ENCODE data around the gene MEX3B. TPM values are rescaled to one million over a fixed set of nuclear protein-coding genes. Genes with fewer than 3 reads are reported as not detected.
A peak's percentile ranks its signal among the peaks of the same experiment; 100 is the strongest.

The MEX3B gene
- total and polyA plus RNA-seq, 9 of the 15 experiments (the other 6 are each of a cell fraction or from before 2014, with no cell fraction given): 0.94 to 12.8 (median 3.6) TPM

DNA sequence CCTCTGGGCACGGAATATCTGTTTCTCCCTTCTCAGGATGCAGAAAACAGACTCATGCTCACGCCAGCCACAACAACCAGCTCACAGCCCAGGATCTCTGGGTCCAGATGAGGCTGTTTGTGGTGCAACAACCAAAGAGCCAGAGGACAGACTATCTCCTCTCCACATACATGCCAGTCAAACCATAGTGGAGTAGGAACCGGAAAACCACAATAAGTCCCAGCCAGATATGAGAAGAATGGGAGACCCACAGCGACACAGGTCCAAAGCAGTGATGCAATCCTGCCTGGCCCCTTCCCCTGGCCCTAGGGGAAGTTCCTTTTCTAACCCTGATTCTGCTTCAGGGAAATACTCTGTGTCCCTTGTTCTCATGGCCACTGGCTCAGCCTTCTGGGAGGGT is 27.6 kb downstream of the MEX3B start (continued):
- peak; percentile 79 for TF ChIP-seq EP300 (IDR thresholded peaks at IDR 0.05; ENCODE audit: low read length)
- TF ChIP-seq L3MBTL2 (IDR thresholded peaks at IDR 0.05): no peak
- TF ChIP-seq ETS2 (tag; IDR thresholded peaks at IDR 0.05; ENCODE audit: borderline replicate concordance, poor library complexity, severe bottlenecking): no peak
- no peak for TF ChIP-seq BACH1 (tag; IDR thresholded peaks at IDR 0.05)
- no peak for TF ChIP-seq CBX8 (IDR thresholded peaks at IDR 0.05; ENCODE audit: borderline replicate concordance, extremely low read depth, low read depth, low read length, poor library complexity, severe bottlenecking)
- TF ChIP-seq SMARCA4 (IDR thresholded peaks at IDR 0.05): peak; percentile 77
- no peak for TF ChIP-seq NCOA4 (IDR thresholded peaks at IDR 0.05; ENCODE audit: partially characterized antibody)
- TF ChIP-seq ETV1 (tag; conservative IDR thresholded peaks at IDR 0.05; ENCODE audit: low read depth): peak; percentile 76
- TF ChIP-seq ETV6 (IDR thresholded peaks at IDR 0.05; ENCODE audit: borderline replicate concordance in 1 of 2, low read depth in 2 of 2, low read length in 1 of 2): 0 out of 4 replicates have a peak, but pooled peaks of 1 of the 2 experiments have one; percentile 46
- no peak for TF ChIP-seq ETV6 (CRISPR knock-in tag; IDR thresholded peaks at IDR 0.05; ENCODE audit: borderline replicate concordance)
- no peak for TF ChIP-seq ERF (CRISPR knock-in tag; IDR thresholded peaks at IDR 0.05)
- peak; percentile 70 for TF ChIP-seq DPF2 (IDR thresholded peaks at IDR 0.05)
- no peak for TF ChIP-seq MCM7 (IDR thresholded peaks at IDR 0.05)
- peak; percentile 72; the same call in 1 of the 2 replicates for TF ChIP-seq ZNF584 (CRISPR knock-in tag; IDR thresholded peaks at IDR 0.05; ENCODE audit: low read depth)
- no peak for TF ChIP-seq POLR3G (IDR thresholded peaks at IDR 0.05; ENCODE audit: extremely low read depth, insufficient read length, insufficient replicate concordance)
- no peak for TF ChIP-seq ZNF175 (CRISPR knock-in tag; IDR thresholded peaks at IDR 0.05; ENCODE audit: low read depth)
- peak; percentile 63; the same call in 1 of the 2 replicates for TF ChIP-seq GABPB1 (CRISPR knock-in tag; IDR thresholded peaks at IDR 0.05)
- TF ChIP-seq SRSF9 (IDR thresholded peaks at IDR 0.05; ENCODE audit: borderline replicate concordance, low read depth, low read length): no peak
- TF ChIP-seq, protein P1, sequence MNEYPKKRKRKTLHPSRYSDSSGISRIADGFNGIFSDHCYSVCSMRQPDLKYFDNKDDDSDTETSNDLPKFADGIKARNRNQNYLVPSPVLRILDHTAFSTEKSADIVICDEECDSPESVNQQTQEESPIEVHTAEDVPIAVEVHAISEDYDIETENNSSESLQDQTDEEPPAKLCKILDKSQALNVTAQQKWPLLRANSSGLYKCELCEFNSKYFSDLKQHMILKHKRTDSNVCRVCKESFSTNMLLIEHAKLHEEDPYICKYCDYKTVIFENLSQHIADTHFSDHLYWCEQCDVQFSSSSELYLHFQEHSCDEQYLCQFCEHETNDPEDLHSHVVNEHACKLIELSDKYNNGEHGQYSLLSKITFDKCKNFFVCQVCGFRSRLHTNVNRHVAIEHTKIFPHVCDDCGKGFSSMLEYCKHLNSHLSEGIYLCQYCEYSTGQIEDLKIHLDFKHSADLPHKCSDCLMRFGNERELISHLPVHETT (CRISPR knock-in tag; conservative IDR thresholded peaks at IDR 0.05 in 1 of 2, IDR thresholded peaks at IDR 0.05 in 1 of 2): 0 out of 4 replicates have a peak, but pooled peaks of 1 of the 2 experiments have one; percentile 28
- TF ChIP-seq ARNT (IDR thresholded peaks at IDR 0.05): no peak
- TF ChIP-seq CAMTA2 (CRISPR knock-in tag; conservative IDR thresholded peaks at IDR 0.05): no peak
- TF ChIP-seq CBFA2T2 (conservative IDR thresholded peaks at IDR 0.05): peak; percentile 76
- TF ChIP-seq NCOA1 (IDR thresholded peaks at IDR 0.05; ENCODE audit: low read depth): peak; percentile 40; the same call in 1 of the 2 replicates
- no peak for TF ChIP-seq RHOXF2B (CRISPR knock-in tag; conservative IDR thresholded peaks at IDR 0.05)
- no peak for TF ChIP-seq ZNF224 (CRISPR knock-in tag; IDR thresholded peaks at IDR 0.05)
- TF ChIP-seq ZKSCAN1 (IDR thresholded peaks at IDR 0.05; ENCODE audit: low read depth, low read length): no peak
- TF ChIP-seq STAT5A (IDR thresholded peaks at IDR 0.05; ENCODE audit: borderline replicate concordance, low read length): peak; percentile 53; the same call in 1 of the 2 replicates
- TF ChIP-seq CBX3 (IDR thresholded peaks at IDR 0.05; ENCODE audit: borderline replicate concordance in 1 of 2, low read length in 2 of 2): no peak
- peak; percentile 24; the same call in 1 of the 2 replicates for TF ChIP-seq CREM (IDR thresholded peaks at IDR 0.05; ENCODE audit: low read depth)
- peak; percentile 91 for TF ChIP-seq TEAD4 (IDR thresholded peaks at IDR 0.05; ENCODE audit: low read length)
- no peak for TF ChIP-seq TEAD4 (CRISPR knock-in tag; IDR thresholded peaks at IDR 0.05; ENCODE audit: borderline replicate concordance)
- TF ChIP-seq MTA3 (IDR thresholded peaks at IDR 0.05; ENCODE audit: borderline replicate concordance): 0 out of 2 replicates have a peak, but pooled peaks have one; percentile 22
